HG02970 (cell line): Measurements from ENCODE around the gene ADAMTS1.

Experiments used
- ATAC-seq: cut with Tn5 transposase; IDR thresholded peaks from one replicate; pipeline ENCODE4 v1.9.1; 2021; ENCODE audit warnings: mild to moderate bottlenecking, moderate library complexity, moderate number of reproducible peaks; ENCODE audit not compliant: unreplicated experiment, low FRiP score

Gene ADAMTS1

DNA sequence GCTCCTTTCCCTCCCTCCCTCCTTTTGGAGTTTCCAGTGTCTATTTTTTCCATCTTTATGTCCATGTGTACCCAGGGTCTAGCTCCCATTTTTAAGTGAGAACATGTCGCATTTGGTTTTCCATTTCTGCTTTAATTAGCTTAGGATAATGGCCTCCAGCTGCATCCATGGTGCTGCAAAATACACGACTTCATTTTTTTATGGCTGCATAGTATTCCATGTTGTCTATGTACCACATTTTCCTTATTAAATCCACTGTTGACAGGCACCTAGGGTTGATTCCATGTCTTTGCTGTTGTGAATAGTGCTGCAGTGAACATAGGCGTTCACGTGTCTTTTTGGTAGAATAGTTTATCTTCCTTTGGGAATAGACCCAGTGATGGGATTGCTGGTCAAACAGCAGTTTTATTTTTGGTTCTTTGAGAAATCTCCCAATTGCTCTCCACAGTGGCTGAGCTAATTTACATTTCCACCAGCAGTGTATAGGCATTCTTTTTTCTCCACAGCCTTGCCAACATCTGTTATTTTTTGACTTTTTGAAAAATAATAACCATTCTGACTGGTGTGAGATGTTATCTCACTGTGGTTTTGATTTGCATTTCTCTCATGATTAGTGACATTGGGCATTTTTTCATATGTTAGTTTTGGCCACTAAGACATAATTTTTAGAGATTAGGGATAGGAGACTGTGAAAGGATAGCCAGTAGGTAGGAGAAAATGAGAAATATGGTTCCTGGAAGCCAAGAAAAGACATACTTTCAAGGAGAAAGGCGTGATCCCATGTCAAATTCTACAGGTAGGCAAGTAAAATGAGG is 50.4 kb downstream of the ADAMTS1 start:
- no peak for ATAC-seq

DNA sequence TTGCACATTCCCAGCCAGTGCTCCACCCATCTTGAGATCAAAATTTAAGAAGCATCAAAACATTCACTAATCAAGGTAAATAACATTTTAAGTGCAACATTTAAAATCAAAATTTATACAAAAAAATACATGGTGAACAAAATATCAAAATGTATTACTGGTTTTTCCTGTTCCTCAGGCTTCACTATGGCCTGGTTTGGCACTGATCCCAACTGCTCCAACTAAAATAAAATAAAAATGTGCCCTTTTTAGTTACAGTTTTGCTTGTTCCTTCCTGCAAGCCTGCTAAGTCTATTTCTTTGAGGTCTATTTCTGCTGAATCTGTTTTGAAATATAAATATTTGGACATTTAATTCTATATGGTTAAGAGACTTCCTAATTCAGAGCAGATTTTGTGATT is 54.9 kb downstream of the ADAMTS1 start:
- no peak for ATAC-seq

DNA sequence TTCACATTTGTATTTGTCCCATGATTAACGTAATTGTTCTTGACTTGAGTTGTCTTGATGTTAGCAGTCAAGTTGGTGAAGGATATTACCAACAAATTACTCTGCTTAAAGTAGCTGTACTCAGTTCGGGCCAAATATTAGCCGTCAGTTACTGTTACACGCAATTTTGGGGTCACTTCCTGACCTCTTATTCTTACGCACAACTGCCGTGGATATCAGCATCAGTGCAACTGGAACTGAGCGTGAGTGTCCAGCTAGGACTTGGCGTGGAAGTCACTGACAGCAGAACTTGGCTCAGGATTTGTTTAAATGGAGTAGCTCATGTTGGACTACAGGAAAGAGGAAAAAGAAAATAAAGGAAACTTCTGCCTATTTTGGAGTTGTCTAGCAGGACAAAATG is 56.4 kb downstream of the ADAMTS1 start:
- no peak for ATAC-seq
